A673 (cell line): ENCODE data around the gene ECEL1. TPM values are rescaled to one million over a fixed set of nuclear protein-coding genes. Genes with fewer than 3 reads are reported as not detected.
A peak's percentile ranks its signal among the peaks of the same experiment; 100 is the strongest.

Source experiments
- BruUV-seq: library from RNA; stranded (reverse); fragments of 400-500 nt; replicated peaks from 2 replicates; lab custom pipeline; 2021; lab: Mats Ljungman, UMichigan
- CTCF ChIA-PET: fragments of 300-600 bp; sonication (Branson Sonifier 250); formaldehyde crosslinking; loops from one replicate; lab custom pipeline; 2022; ENCODE audit warnings: antibody characterized with exemption; lab: Charles Lee
- POLR2A ChIA-PET: fragments of 300-600 bp; sonication (Branson Sonifier 250); formaldehyde crosslinking; loops from one replicate; lab custom pipeline; 2022; ENCODE audit warnings: antibody characterized with exemption; ENCODE audit not compliant: low non-redundant PET; lab: Charles Lee
- DNase-seq: peaks from one replicate; pipeline ENCODE4 v3.0.0-alpha.2; 2015; ENCODE audit warnings: low spot score
- H3K27ac ChIP-seq: fragments of 200-600 bp; sonication (generic); 2 replicates; pipeline ENCODE4 v1.5.1; 2016; ENCODE audit warnings: mixed run types, low read depth, mild to moderate bottlenecking, mixed read lengths, antibody characterized with exemption, low read length; ENCODE audit not compliant: poor library complexity, severe bottlenecking
- H3K27me3 ChIP-seq: fragments of 200-600 bp; sonication (generic); replicated peaks from 2 replicates; pipeline ENCODE4 v1.6.1; 2017; ENCODE audit warnings: mixed run types, low read depth, mild to moderate bottlenecking, mixed read lengths, antibody characterized with exemption, low read length; ENCODE audit not compliant: insufficient read depth, poor library complexity
- H3K36me3 ChIP-seq: fragments of 200-600 bp; sonication (generic); 2 replicates; pipeline ENCODE4 v1.6.1; 2016; ENCODE audit warnings: mixed run types, mild to moderate bottlenecking, mixed read lengths, antibody characterized with exemption, low read length; ENCODE audit not compliant: insufficient read depth, poor library complexity, severe bottlenecking
- H3K4me1 ChIP-seq: fragments of 200-600 bp; sonication (generic); 2 replicates; pipeline ENCODE4 v1.6.1; 2017; ENCODE audit warnings: mixed run types, mild to moderate bottlenecking, mixed read lengths, antibody characterized with exemption, low read length; ENCODE audit not compliant: insufficient read depth, poor library complexity, severe bottlenecking
- H3K4me3 ChIP-seq: fragments of 200-600 bp; sonication (generic); 2 replicates; pipeline ENCODE4 v1.5.1; 2016; ENCODE audit warnings: low read depth, mixed run types, mild to moderate bottlenecking, mixed read lengths, low read length; ENCODE audit not compliant: poor library complexity, severe bottlenecking
- H3K9me3 ChIP-seq: fragments of 200-600 bp; sonication (generic); 2 replicates; pipeline ENCODE4 v1.6.1; 2016; ENCODE audit warnings: mixed run types, low read depth, mild to moderate bottlenecking, mixed read lengths, antibody characterized with exemption, low read length; ENCODE audit not compliant: poor library complexity, severe bottlenecking
- CTCF ChIP-seq: fragments of 300-800, 200-600 bp; sonication (generic); conservative IDR thresholded peaks from 2 replicates; pipeline ENCODE4 v1.5.1; 2017; ENCODE audit warnings: low read depth, mild to moderate bottlenecking, antibody characterized with exemption, low read length, moderate library complexity, mixed read lengths
- EZH2 ChIP-seq: fragments of 200-600 bp; sonication (generic); IDR thresholded peaks from 2 replicates; pipeline ENCODE4 v1.6.1; 2017; ENCODE audit warnings: borderline replicate concordance, low read depth, mild to moderate bottlenecking, mixed read lengths, antibody characterized with exemption, low read length; ENCODE audit not compliant: poor library complexity, severe bottlenecking
- intact Hi-C: fragments of 100-400 bp; cut with micrococcal nuclease; formaldehyde crosslinking; loops from one replicate; pipeline ENCODE4 v1.10.0; 2022; ENCODE audit not compliant: unreplicated experiment
- total RNA-seq: library from RNA; stranded (reverse); gene quantifications from 2 replicates; pipeline ENCODE4 v1.2.3, GENCODE V29; 2021

ECEL1 gene
- total RNA-seq, 1 experiment from 2014 or later = 0.19 TPM

DNA sequence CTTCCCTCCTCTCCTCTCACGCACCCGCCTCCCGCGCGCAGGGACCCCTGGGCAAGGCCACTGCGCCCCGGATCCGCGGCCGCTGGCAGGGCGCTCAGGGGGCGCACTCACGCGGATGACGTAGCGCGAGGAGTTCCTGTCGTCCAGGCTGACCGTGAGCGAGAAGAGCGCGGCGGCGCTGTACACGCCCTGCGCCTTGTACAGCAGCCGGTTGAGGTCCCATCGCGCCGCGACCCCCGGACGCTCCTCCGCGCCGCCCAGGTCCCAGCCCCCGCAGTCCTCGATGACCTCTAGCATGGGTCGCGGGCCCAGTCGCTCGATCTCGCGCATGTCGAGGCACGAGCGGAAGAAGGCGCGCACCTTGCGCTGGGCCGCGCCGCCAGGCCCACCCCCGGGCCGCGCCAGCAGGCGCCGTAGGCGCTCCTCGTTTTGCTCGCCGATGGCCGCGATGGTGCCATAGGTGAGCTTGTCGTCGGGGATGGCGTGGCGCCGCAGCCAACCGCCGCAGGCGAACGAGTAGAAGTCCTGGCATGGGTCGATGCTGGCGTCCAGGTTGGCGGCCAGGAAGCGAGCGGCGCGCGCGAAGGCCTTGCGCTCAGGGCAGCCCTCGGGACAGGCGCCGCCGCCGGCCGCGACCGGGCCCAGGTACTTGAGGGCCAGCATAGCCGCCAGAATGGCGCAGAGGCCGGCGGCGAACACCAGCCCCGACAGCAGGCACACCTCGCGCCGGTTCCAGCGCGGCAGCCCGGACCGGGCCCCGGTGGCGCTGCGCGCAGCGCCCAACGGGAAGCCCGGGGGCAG lies 1.7 kb downstream of the ECEL1 start:
- no peak overlapping the region for H3K4me3 ChIP-seq
- H3K27ac ChIP-seq = no peak overlapping the region
- BruUV-seq = no TSS peak
- no peak for TF ChIP-seq CTCF
- TF ChIP-seq EZH2 = peak; percentile 91
- ChIA-PET CTCF (no interaction called here), POLR2A (no interaction called here)
- H3K9me3 ChIP-seq = no peaks in the 10 kb centered on the region
- no peaks in the 10 kb centered on the region for H3K36me3 ChIP-seq
- H3K4me1 ChIP-seq = no peaks in the 10 kb centered on the region
- H3K27me3 ChIP-seq = peaks cover 50% of the 10 kb centered on the region
- intact Hi-C loops = no loop called here
- no peak for DNase-seq

DNA sequence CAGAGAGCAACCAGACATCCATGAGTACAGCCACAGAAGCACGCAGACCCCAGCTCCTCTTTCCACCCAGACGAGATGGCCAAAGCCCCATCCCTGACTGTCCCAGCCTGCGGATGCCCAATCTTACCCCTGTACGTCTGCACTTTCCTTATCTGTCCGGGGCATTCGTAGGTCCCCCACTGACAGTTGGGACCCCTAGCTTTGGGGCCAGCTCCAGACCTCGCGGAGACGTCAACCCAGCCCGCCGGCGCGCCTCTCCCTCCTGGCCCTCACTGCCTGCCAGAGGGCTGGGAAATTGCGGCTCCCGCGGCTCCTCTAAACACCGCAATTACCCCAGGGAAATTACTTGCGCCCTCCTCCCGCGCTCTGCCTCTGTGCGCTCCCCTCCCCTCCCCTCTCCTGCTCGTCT lies 2.3 kb downstream of the ECEL1 start:
- no peak overlapping the region for H3K27ac ChIP-seq
- ChIA-PET CTCF (no interaction called here), POLR2A (no interaction called here)
- intact Hi-C loops = no loop called here
- H3K36me3 ChIP-seq = no peaks in the 10 kb centered on the region
- no peak overlapping the region for H3K4me3 ChIP-seq
- H3K27me3 ChIP-seq = peaks cover 50% of the 10 kb centered on the region
- no TSS peak for BruUV-seq
- H3K9me3 ChIP-seq = no peaks in the 10 kb centered on the region
- no peaks in the 10 kb centered on the region for H3K4me1 ChIP-seq
- no peak for TF ChIP-seq EZH2
- TF ChIP-seq CTCF = no peak
- no peak for DNase-seq

- Histone ChIP-seq H3K4me1 (no peaks in the 10 kb centered on the region), H3K4me3 (no peak overlapping the region), H3K27me3 (peaks cover 50% of the 10 kb centered on the region), H3K36me3 (no peaks in the 10 kb centered on the region), H3K9me3 (no peaks in the 10 kb centered on the region), H3K27ac (no peak overlapping the region)
- CTCF ChIA-PET = no interaction called here
- TF ChIP-seq CTCF (no peak), EZH2 (no peak)
- POLR2A ChIA-PET = no interaction called here
- intact Hi-C loops = no loop called here
- BruUV-seq = no TSS peak
- DNase-seq = no peak
These were observed 2.8 kb downstream of the ECEL1 start for GRCh38 chr2:232484628-232485347.
